GM12864 (cell line): ENCODE data around the gene USP3.

ENCODE experiments used
- DNase-seq: peaks from one replicate; pipeline ENCODE4 v3.0.0-alpha.2; 2011; ENCODE audit warnings: low read depth
- H3K4me3 ChIP-seq: 2 replicates; pipeline ENCODE4 v1.5.1; 2011; ENCODE audit warnings: mild to moderate bottlenecking, low read depth, low read length, control low read depth
- CTCF ChIP-seq: IDR thresholded peaks from 2 replicates; pipeline ENCODE4 v1.5.1; 2011; ENCODE audit warnings: low read depth, mild to moderate bottlenecking, moderate library complexity, low read length, control low read depth, inconsistent platforms; ENCODE audit errors: missing control alignments

USP3 gene

GRCh38 chr15:63538876-63539275 is 34.5 kb downstream of the USP3 start:
- DNase-seq = no peak
- TF ChIP-seq CTCF = no peak
- H3K4me3 ChIP-seq = no peak overlapping the region

- no peak for TF ChIP-seq CTCF
- DNase-seq = no peak
- no peak overlapping the region for H3K4me3 ChIP-seq
These were observed 35.1 kb downstream of the USP3 start for GRCh38 chr15:63539521-63539920.

- TF ChIP-seq CTCF = no peak
- no peak overlapping the region for H3K4me3 ChIP-seq
- no peak for DNase-seq
These were observed 35.6 kb downstream of the USP3 start for GRCh38 chr15:63539998-63540397.

DNA sequence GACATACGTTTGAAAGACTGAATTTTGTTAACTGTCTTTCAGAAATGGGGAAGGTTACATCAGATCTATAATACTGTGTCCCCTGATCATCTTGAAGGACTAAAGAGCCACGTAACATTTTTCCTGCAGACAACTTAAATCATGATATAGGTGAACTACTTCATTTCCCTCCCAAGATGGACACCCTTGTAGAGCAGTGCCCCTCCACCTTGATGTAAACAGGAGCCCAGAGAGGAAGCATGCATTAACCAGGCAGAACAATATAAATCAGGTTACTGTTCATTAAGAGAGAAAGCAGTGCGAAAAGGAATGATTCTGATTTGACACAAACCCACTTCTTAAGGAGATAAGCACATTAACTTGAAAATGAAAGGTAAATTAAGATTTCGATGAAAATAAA is 36.1 kb downstream of the USP3 start:
- TF ChIP-seq CTCF = no peak
- no peak overlapping the region for H3K4me3 ChIP-seq
- DNase-seq = no peak

- no peak for DNase-seq
- no peak overlapping the region; the same call in 1 of the 2 replicates for H3K4me3 ChIP-seq
- no peak for TF ChIP-seq CTCF
These were observed 40.0 kb downstream of the USP3 start for GRCh38 chr15:63544258-63545026.

- no peak for DNase-seq
- H3K4me3 ChIP-seq = no peak overlapping the region
- TF ChIP-seq CTCF = no peak
These were observed 41.1 kb downstream of the USP3 start for GRCh38 chr15:63545520-63545919.

GRCh38 chr15:63551400-63551799 is 47.0 kb downstream of the USP3 start:
- no peak for TF ChIP-seq CTCF
- no peak for DNase-seq
- no peak overlapping the region for H3K4me3 ChIP-seq
